Naive thymus-derived CD4-positive, alpha-beta T cell (primary cell): Measurements from ENCODE around the gene GFY. TPM values are rescaled to one million over a fixed set of nuclear protein-coding genes. Genes with fewer than 3 reads are reported as not detected.
"Not testable (repeated sequence)": the region's sequence is repeated elsewhere in the genome, so short reads cannot be mapped to it uniquely, and the experiment has no call there.

ENCODE experiments used
- ATAC-seq: fragments of 150-1000 bp; cut with Tn5 transposase; 2 replicates; pipeline ENCODE4 v1.10.0; 2021; ENCODE audit warnings: mild to moderate bottlenecking, moderate library complexity
- CTCF ChIA-PET: fragments of 350-600 bp; sonication (Branson Sonifier 250); formaldehyde crosslinking; loops from one replicate; lab custom pipeline; 2021; ENCODE audit warnings: antibody characterized with exemption; lab: Charles Lee
- POLR2A ChIA-PET: fragments of 350-600 bp; sonication (Branson Sonifier 250); formaldehyde crosslinking; loops from one replicate; lab custom pipeline; 2021; ENCODE audit warnings: antibody characterized with exemption, inconsistent platforms; lab: Charles Lee
- DNase-seq, 9 donors: peaks; one replicate each; pipeline versions ENCODE4 v3.0.0 to v3.0.0-alpha.2; 2020 to 2022; ENCODE audit warnings: mixed read lengths in 1 of 9
- H3K27ac ChIP-seq: one replicate; pipeline ENCODE4 v1.7.0; 2013; ENCODE audit warnings: mild to moderate bottlenecking, low read depth, low read length, moderate library complexity
- H3K27me3 ChIP-seq, 2 donors: one replicate each; pipeline ENCODE4 v1.7.0; 2013; ENCODE audit warnings: low read length in 2 of 2, mild to moderate bottlenecking in 2 of 2, moderate library complexity in 2 of 2; ENCODE audit not compliant: control insufficient read depth in 2 of 2, insufficient read depth in 2 of 2
- H3K36me3 ChIP-seq, 3 experiments: 1 replicate in 2 of 3; 2 replicates in 1 of 3; pipeline ENCODE4 v1.7.0; 2013; ENCODE audit warnings: low read length in 3 of 3, mild to moderate bottlenecking in 3 of 3, moderate library complexity in 1 of 3; ENCODE audit not compliant: insufficient read depth in 3 of 3, control insufficient read depth in 2 of 3
- H3K4me1 ChIP-seq, 2 donors: one replicate each; pipeline ENCODE4 v1.7.0; 2013; ENCODE audit warnings: low read length in 2 of 2, mild to moderate bottlenecking in 2 of 2, moderate library complexity in 1 of 2; ENCODE audit not compliant: control insufficient read depth in 2 of 2, insufficient read depth in 2 of 2
- H3K4me3 ChIP-seq: 2 replicates; pipeline ENCODE4 v1.7.0; 2013; ENCODE audit warnings: mild to moderate bottlenecking, low read length
- H3K9me3 ChIP-seq, 3 experiments: 1 replicate in 2 of 3; 2 replicates in 1 of 3; pipeline ENCODE4 v1.7.0; 2013; ENCODE audit warnings: low read length in 3 of 3; ENCODE audit not compliant: control insufficient read depth in 2 of 3
- H3K27ac Mint-ChIP-seq, 9 donors: one replicate each; pipeline ENCODE4 v1.8.0; 2020 to 2022; ENCODE audit warnings: mixed read lengths in 9 of 9, mild to moderate bottlenecking in 8 of 9, moderate library complexity in 5 of 9, inconsistent platforms in 2 of 9
- H3K27me3 Mint-ChIP-seq, 5 donors: one replicate each; pipeline ENCODE4 v1.8.0; 2021 to 2022; ENCODE audit warnings: mixed read lengths in 5 of 5, mild to moderate bottlenecking in 1 of 5
- H3K36me3 Mint-ChIP-seq, 5 donors: one replicate each; pipeline ENCODE4 v1.8.0; 2020 to 2022; ENCODE audit warnings: mixed read lengths in 5 of 5, mild to moderate bottlenecking in 3 of 5, inconsistent platforms in 1 of 5
- H3K4me1 Mint-ChIP-seq, 7 donors: one replicate each; pipeline ENCODE4 v1.8.0; 2020 to 2022; ENCODE audit warnings: mixed read lengths in 7 of 7, mild to moderate bottlenecking in 3 of 7, inconsistent platforms in 1 of 7
- H3K4me3 Mint-ChIP-seq, 10 donors: one replicate each; pipeline ENCODE4 v1.8.0; 2020 to 2022; ENCODE audit warnings: mild to moderate bottlenecking in 10 of 10, mixed read lengths in 10 of 10, moderate library complexity in 6 of 10, inconsistent platforms in 2 of 10
- H3K9me3 Mint-ChIP-seq, 11 donors: one replicate each; pipeline ENCODE4 v1.8.0; 2020 to 2022; ENCODE audit warnings: mixed read lengths in 11 of 11, mild to moderate bottlenecking in 4 of 11, inconsistent platforms in 1 of 11, moderate library complexity in 1 of 11
- intact Hi-C, 2 donors: fragments of 100-400 bp; cut with micrococcal nuclease; formaldehyde crosslinking; loops; one replicate each; pipeline ENCODE4 v1.15.1; 2023
- polyA plus RNA-seq, 2 donors: library from polyadenylated mRNA; unstranded; fragments of 300-500 nt; fragmentation: Illumina TruSeq; gene quantifications; one replicate each; pipeline ENCODE4 v1.2.3, GENCODE V29; 2021
- total RNA-seq, 6 experiments: library from RNA in 5 of 6; stranded (reverse) in 5 of 6; gene quantifications; 1 replicate in 5 of 6; 2 replicates in 1 of 6; pipeline ENCODE4 v1.2.3 and lab custom pipeline; 2021 to 2026

Gene GFY
- total and polyA plus RNA-seq, 7 experiments from 2014 or later: not detected

GRCh38 chr19:49441960-49442350 lies 16.8 kb downstream of the GFY start:
- Mint-ChIP-seq H3K4me3 (peak overlapping the region; percentile 75 to 88 (median 83)), H3K9me3 (peaks cover 0 to 2% (median 0%) of the 10 kb centered on the region in 11 donors), H3K4me1 (peaks cover 27 to 50% (median 32%) of the 10 kb centered on the region in 7 donors), H3K27me3 (peaks cover 52 to 64% (median 54%) of the 10 kb centered on the region in 5 donors), H3K36me3 (peaks cover 0 to 8% (median 5%) of the 10 kb centered on the region in 5 donors), H3K27ac (peak overlapping the region in 6 of 9 donors; percentile 21 to 69 (median 33))
- intact Hi-C loops: loop anchor here (2.0 to 10.0 kb wide), 8 partner anchors 19 to 297 kb away; partner anchors contain the start of genes CD37 (in 2 of the 2), PTH2 (in 1 of the 2) and RPS11 (in 1 of the 2)
- no peak for ATAC-seq
- Histone ChIP-seq H3K27me3 (peaks cover 28 to 43% of the 10 kb centered on the region in 2 donors), H3K9me3 (no peaks in the 10 kb centered on the region), H3K4me3 (no peak overlapping the region), H3K36me3 (peaks cover 0 to 11% (median 0%) of the 10 kb centered on the region in 3 experiments), H3K27ac (no peak overlapping the region), H3K4me1 (peaks cover 12 to 15% of the 10 kb centered on the region in 2 donors)
- ChIA-PET POLR2A (interaction anchor here (1.0 kb wide), 1 partner anchor 50 kb away, joined by 3 read pairs; no protein-coding TSS in a partner anchor), CTCF (interaction anchor here (0.7 to 4.2 kb wide), 4 partner anchors 28 to 140 kb away, joined by 3 to 28 read pairs (median 4); no protein-coding TSS in a partner anchor)
- no peak for DNase-seq

- Histone ChIP-seq H3K9me3 (no peaks in the 10 kb centered on the region), H3K36me3 (peaks cover 0 to 15% (median 2%) of the 10 kb centered on the region in 3 experiments), H3K27ac (no peak overlapping the region), H3K4me1 (peaks cover 12 to 15% of the 10 kb centered on the region in 2 donors), H3K4me3 (no peak overlapping the region), H3K27me3 (peaks cover 28 to 42% of the 10 kb centered on the region in 2 donors)
- H3K4me1 Mint-ChIP-seq: peaks cover 23 to 49% (median 32%) of the 10 kb centered on the region in 7 donors
- H3K27ac Mint-ChIP-seq: peak overlapping the region in 6 of 9 donors; percentile 11 to 78 (median 39)
- ChIA-PET CTCF (interaction anchor here (0.7 to 4.2 kb wide), 5 partner anchors 25 to 140 kb away, joined by 3 to 28 read pairs (median 4); no protein-coding TSS in a partner anchor), POLR2A (interaction anchor here (1.0 to 1.1 kb wide), 2 partner anchors 47 to 51 kb away, joined by 3 read pairs; no protein-coding TSS in a partner anchor)
- peaks cover 48 to 60% (median 50%) of the 10 kb centered on the region in 5 donors for H3K27me3 Mint-ChIP-seq
- H3K9me3 Mint-ChIP-seq: peaks cover 0 to 2% (median 0%) of the 10 kb centered on the region in 11 donors
- no peak for DNase-seq
- no peak for ATAC-seq
- H3K4me3 Mint-ChIP-seq: peak overlapping the region; percentile 75 to 88 (median 83)
- intact Hi-C loops: loop anchor here (2.0 to 10.0 kb wide), 8 partner anchors 20 to 298 kb away; partner anchors contain the start of genes CD37 (in 2 of the 2), PTH2 (in 1 of the 2) and RPS11 (in 1 of the 2)
- H3K36me3 Mint-ChIP-seq: peaks cover 0 to 8% (median 5%) of the 10 kb centered on the region in 5 donors
Observed at GRCh38 chr19:49442354-49442753, 17.2 kb downstream of the GFY start.

- Histone ChIP-seq H3K27ac (no peak overlapping the region), H3K4me3 (peak overlapping the region; percentile 57)
- POLR2A ChIA-PET: interaction anchor here (1.1 kb wide), 1 partner anchor 47 kb away, joined by 3 read pairs; no protein-coding TSS in a partner anchor
Observed at GRCh38 chr19:49442771-49443365, 17.7 kb downstream of the GFY start.

GRCh38 chr19:49443366-49444099 lies 18.3 kb downstream of the GFY start:
- H3K9me3 ChIP-seq: no peaks in the 10 kb centered on the region
- peaks cover 0 to 2% (median 0%) of the 10 kb centered on the region in 11 donors for H3K9me3 Mint-ChIP-seq
- H3K4me3 Mint-ChIP-seq: peak overlapping the region; percentile 75 to 88 (median 83)
- H3K4me1 ChIP-seq: peaks cover 12 to 15% of the 10 kb centered on the region in 2 donors
- H3K27ac ChIP-seq: peak overlapping the region; percentile 51
- H3K27me3 Mint-ChIP-seq: peaks cover 36 to 48% (median 39%) of the 10 kb centered on the region in 5 donors
- peaks cover 0 to 27% (median 4%) of the 10 kb centered on the region in 3 experiments for H3K36me3 ChIP-seq
- H3K4me1 Mint-ChIP-seq: peaks cover 29 to 54% (median 37%) of the 10 kb centered on the region in 7 donors
- peaks cover 2 to 15% (median 9%) of the 10 kb centered on the region in 5 donors for H3K36me3 Mint-ChIP-seq
- peak overlapping the region; percentile 57 for H3K4me3 ChIP-seq
- ATAC-seq (peak; percentile 96), DNase-seq (peak; percentile 90 to 98 (median 95))
- H3K27ac Mint-ChIP-seq: peak overlapping the region; percentile 59 to 91 (median 83)
- ChIA-PET CTCF (interaction anchor here (0.6 to 4.2 kb wide), 8 partner anchors 26 to 230 kb away, joined by 3 to 28 read pairs (median 6); no protein-coding TSS in a partner anchor), POLR2A (interaction anchor here (0.6 to 1.2 kb wide), 5 partner anchors 27 to 1671 kb away, joined by 3 to 6 read pairs (median 3); no protein-coding TSS in a partner anchor)
- H3K27me3 ChIP-seq: peaks cover 23 to 32% of the 10 kb centered on the region in 2 donors
- intact Hi-C loops: loop anchor here (1.0 to 10.0 kb wide), 22 partner anchors 8 to 358 kb away; partner anchors contain the start of genes CD37 (in 2 of the 2), DKKL1 (in 2 of the 2), PTH2 (in 2 of the 2) and ALDH16A1 (in 1 of the 2)

More at GRCh38 chr19:49442771-49443365, 17.7 kb downstream of the GFY start:
- Mint-ChIP-seq H3K27me3 (peaks cover 42 to 55% (median 45%) of the 10 kb centered on the region in 5 donors), H3K4me1 (peaks cover 23 to 49% (median 32%) of the 10 kb centered on the region in 7 donors), H3K4me3 (peak overlapping the region; percentile 75 to 88 (median 83)), H3K27ac (peak overlapping the region in 7 of 9 donors; percentile 51 to 91 (median 83)), H3K9me3 (peaks cover 0 to 2% (median 0%) of the 10 kb centered on the region in 11 donors), H3K36me3 (peaks cover 0 to 10% (median 5%) of the 10 kb centered on the region in 5 donors)
- ATAC-seq: peak; percentile 22
- peak in 2 of 9 donors; percentile 58 to 81 for DNase-seq
- intact Hi-C loops: loop anchor here (1.0 to 10.0 kb wide), 22 partner anchors 8 to 358 kb away; partner anchors contain the start of genes CD37 (in 2 of the 2), DKKL1 (in 2 of the 2), PTH2 (in 2 of the 2) and ALDH16A1 (in 1 of the 2)
- no peaks in the 10 kb centered on the region for H3K9me3 ChIP-seq
- CTCF ChIA-PET: interaction anchor here (0.6 to 4.2 kb wide), 5 partner anchors 25 to 141 kb away, joined by 3 to 28 read pairs (median 5); no protein-coding TSS in a partner anchor
- peaks cover 0 to 21% (median 4%) of the 10 kb centered on the region in 3 experiments for H3K36me3 ChIP-seq
- peaks cover 28 to 39% of the 10 kb centered on the region in 2 donors for H3K27me3 ChIP-seq
- H3K4me1 ChIP-seq: peaks cover 12 to 15% of the 10 kb centered on the region in 2 donors

GRCh38 chr19:49444100-49444700 lies 19.0 kb downstream of the GFY start:
- ATAC-seq, DNase-seq, H3K27ac ChIP-seq, H3K4me3 ChIP-seq, H3K9me3 ChIP-seq, H3K9me3 Mint-ChIP-seq: not testable (repeated sequence)
- Histone ChIP-seq H3K4me1 (peaks cover 12 to 15% of the 10 kb centered on the region in 2 donors), H3K27me3 (peaks cover 20 to 26% of the 10 kb centered on the region in 2 donors), H3K36me3 (peaks cover 0 to 34% (median 4%) of the 10 kb centered on the region in 3 experiments)
- intact Hi-C loops: loop anchor here (5.0 to 10.0 kb wide), 3 partner anchors 37 to 299 kb away; no protein-coding TSS in a partner anchor
- H3K4me3 Mint-ChIP-seq: peak overlapping the region; percentile 50 to 88 (median 83)
- H3K36me3 Mint-ChIP-seq: peaks cover 4 to 20% (median 11%) of the 10 kb centered on the region in 5 donors
- CTCF ChIA-PET: interaction anchor here (0.6 to 3.2 kb wide), 12 partner anchors 12 to 230 kb away, joined by 3 to 24 read pairs (median 4); no protein-coding TSS in a partner anchor
- peak overlapping the region in 7 of 9 donors; percentile 71 to 91 (median 86) for H3K27ac Mint-ChIP-seq
- H3K4me1 Mint-ChIP-seq: peaks cover 36 to 60% (median 42%) of the 10 kb centered on the region in 7 donors
- peaks cover 29 to 42% (median 32%) of the 10 kb centered on the region in 5 donors for H3K27me3 Mint-ChIP-seq
- POLR2A ChIA-PET: interaction anchor here (0.6 to 1.3 kb wide), 8 partner anchors 25 to 1670 kb away, joined by 3 to 9 read pairs (median 4); no protein-coding TSS in a partner anchor
